GM19438 (cell line): Measurements from ENCODE around the gene SOHLH2.

Experiments
- ATAC-seq: cut with Tn5 transposase; IDR thresholded peaks from one replicate; pipeline ENCODE4 v1.9.1; 2021; ENCODE audit warnings: low read depth; ENCODE audit not compliant: unreplicated experiment

SOHLH2 gene

DNA sequence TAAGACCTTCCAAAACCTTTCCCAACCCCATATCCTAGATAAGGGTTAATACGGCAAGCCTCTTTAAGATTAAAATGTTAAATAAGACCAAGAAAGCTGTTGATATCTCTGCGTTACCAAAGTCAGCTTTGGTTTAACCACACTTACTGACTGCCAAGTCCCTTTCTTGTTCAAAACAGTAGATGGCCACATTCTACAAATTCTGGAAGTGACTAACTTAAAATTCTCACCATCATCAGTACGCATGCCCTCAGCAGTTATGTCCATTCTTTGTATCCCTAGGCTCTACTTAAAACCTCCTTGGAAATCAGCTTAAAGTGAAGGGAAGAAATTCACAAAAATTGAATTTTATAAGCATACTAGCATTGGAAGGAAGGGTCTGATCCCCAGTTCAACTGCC is 23.6 kb downstream of the SOHLH2 start:
- ATAC-seq = no peak

GRCh38 chr13:36188441-36188840 is 25.9 kb downstream of the SOHLH2 start:
- no peak for ATAC-seq

DNA sequence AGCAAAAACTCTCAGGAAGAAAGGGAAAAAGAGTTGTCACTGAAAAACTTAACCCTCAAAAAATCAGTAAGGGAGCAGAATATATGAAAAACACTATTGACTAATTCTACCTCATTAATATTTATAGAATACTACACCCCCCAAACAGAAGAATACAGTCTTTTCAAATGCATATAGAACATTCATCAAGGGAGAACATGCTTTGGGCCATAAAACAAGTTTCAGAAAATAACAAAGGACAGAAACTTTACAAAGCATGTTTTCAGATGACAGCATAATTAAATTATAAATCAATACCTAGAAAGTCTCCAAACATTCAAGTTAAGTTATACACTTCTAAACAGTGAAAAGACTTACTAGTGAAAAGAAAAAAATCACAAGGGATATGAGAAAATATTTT is 30.5 kb downstream of the SOHLH2 start:
- ATAC-seq = no peak

GRCh38 chr13:36175621-36176020 is 38.7 kb downstream of the SOHLH2 start:
- ATAC-seq = no peak

DNA sequence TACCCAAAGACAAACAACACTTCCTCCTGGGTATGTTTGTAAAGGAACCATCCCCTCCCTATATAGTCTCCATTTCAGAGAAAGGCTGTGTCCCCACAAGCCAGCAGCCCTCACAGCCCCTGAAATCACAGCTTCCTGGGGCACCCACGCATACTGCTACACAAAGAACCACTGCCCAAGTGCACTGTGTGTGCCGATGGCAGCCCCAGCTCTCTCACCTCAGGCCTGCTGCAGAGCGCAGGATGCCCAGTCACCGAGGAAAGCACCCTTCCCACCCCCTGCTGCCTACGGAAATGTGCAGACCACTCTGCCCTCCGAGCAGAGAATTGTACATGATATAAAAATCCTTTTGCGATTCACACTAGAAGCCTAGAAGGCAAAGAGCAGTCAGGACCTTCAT is 39.4 kb downstream of the SOHLH2 start:
- ATAC-seq = no peak

- ATAC-seq = no peak
Measured at GRCh38 chr13:36173571-36174322, 40.6 kb downstream of the SOHLH2 start.

DNA sequence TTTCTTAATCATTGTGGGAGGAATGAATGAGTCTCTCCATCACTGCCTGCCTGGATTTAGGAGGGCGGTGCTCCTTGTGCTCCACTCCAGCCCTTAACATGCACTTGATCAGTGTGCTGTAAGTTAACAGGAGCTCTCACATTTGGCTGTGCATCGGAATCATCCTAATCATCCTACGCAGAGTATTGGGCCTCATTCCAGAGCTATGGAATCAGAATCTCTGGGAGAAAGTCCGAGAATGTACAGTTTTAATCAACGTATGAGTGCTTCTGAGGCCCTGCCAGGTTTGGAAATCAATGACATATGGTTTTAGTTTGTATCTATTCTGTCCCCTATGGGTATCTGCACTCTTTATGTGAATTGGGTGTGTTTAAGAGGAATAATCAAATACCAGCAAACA is 48.3 kb downstream of the SOHLH2 start:
- no peak for ATAC-seq

- no peak for ATAC-seq
Measured at GRCh38 chr13:36163809-36164308, 50.5 kb downstream of the SOHLH2 start.

DNA sequence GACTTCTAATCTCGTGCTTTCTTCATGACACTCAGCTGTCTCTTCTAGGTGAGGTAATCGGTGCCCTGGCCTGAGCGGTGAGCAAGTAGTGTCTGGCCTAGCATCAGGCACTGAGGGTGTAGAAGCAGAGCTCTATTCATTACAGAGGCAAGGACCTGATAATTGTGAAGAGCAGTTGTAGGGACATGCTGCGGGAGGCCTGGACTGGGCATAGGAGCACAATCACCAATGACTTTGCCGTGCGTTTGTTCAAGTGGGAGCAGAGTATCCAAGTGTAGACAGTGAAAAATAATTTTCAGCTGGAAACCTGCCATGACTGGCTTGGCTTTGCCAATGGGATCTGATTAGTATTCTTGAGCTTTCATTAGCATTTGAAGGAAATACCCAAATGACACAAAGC is 51.1 kb downstream of the SOHLH2 start:
- no peak for ATAC-seq

DNA sequence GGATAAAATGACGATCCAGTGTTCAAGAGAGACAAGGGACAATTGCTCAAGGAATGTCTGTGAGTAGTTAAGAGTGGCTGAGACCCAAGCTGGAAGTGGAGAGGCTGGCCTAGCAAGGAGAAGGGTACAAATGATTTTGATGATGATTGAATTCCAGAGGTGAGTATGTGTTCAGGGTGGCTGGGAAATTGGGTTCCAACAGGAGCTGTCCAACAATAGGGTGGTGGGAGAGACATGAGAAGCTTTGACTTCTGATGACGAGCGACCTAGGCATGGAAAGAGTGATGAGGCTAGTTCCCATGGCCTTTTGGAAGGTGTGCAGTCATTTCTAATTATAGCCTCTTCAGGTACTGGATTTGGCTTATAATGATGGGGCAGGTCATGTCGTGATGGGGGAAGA is 54.1 kb downstream of the SOHLH2 start:
- no peak for ATAC-seq

GRCh38 chr13:36158611-36159010 is 55.7 kb downstream of the SOHLH2 start:
- no peak for ATAC-seq

DNA sequence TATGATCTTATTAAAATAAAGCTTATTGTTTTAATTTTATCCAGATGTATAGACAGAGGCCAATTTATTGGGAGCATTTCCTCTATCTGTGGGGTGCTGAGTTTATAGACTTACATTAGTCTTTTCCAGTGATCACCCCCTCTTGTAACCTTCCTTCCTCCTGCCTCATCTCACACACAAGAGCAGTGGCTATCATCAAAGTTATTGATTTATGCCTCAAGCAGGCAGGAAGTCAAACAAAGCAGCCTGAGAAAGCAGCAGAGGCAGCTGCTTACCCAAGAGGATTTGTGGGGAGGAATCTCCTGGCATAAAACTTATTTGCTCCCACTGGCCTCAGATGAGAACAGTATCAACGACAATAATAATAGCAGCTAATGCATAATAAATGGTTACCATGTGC is 56.9 kb downstream of the SOHLH2 start:
- ATAC-seq = no peak

- no peak for ATAC-seq
Measured at GRCh38 chr13:36154567-36155291, 59.6 kb downstream of the SOHLH2 start.

- no peak for ATAC-seq
Measured at GRCh38 chr13:36151591-36151990, 62.8 kb downstream of the SOHLH2 start.

- ATAC-seq = no peak
Measured at GRCh38 chr13:36148446-36148845, 65.9 kb downstream of the SOHLH2 start.

GRCh38 chr13:36147330-36147729 is 67.0 kb downstream of the SOHLH2 start:
- ATAC-seq = no peak

- ATAC-seq = no peak
Measured at GRCh38 chr13:36146511-36147269, 67.7 kb downstream of the SOHLH2 start.

GRCh38 chr13:36143738-36144137 is 70.6 kb downstream of the SOHLH2 start:
- no peak for ATAC-seq

DNA sequence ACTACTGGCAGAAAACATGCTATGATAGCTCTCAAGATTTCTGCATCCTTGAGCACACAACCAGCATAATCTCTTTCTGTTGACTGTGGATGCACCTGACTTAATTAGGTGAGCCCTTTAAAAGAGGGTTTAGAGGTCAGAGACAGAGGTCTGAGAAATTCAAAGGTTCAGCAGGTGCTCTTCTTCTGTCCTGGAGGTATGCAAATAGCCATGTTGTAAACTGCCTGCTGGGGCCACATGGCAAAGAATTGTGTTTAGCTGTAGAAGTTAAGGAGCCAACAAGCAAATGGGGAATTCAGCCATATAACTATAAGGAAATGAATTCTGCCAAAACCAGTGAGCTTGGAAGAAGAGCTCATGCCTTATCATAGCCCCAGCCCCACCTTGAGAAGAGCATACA is 71.6 kb downstream of the SOHLH2 start:
- ATAC-seq = no peak

GRCh38 chr13:36135876-36136275 is 78.5 kb downstream of the SOHLH2 start:
- no peak for ATAC-seq

- no peak for ATAC-seq
Measured at GRCh38 chr13:36134632-36135031, 79.7 kb downstream of the SOHLH2 start.
